HPDE6-E6E7 (cell line): ENCODE results near the gene CPA2.

Experiments used
- DNase-seq: peaks from one replicate; pipeline ENCODE4 v3.0.0; 2011; ENCODE audit warnings: missing footprints; ENCODE audit errors: extremely low spot score

Gene CPA2

DNA sequence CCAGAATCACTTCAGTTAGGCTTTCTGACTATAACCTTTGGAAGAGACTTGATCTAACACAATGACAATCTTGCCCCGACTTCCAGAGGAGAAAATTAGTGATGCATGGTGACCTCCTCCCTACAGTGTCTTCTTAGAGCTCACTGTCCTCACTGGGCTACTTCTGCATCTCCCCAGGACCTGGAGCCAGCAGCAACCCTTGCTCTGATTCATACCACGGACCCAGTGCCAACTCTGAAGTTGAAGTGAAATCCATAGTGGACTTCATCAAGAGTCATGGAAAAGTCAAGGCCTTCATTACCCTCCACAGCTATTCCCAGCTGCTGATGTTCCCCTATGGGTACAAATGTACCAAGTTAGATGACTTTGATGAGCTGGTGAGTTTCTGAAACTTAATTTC is 12.6 kb downstream of the CPA2 start:
- DNase-seq: no peak

DNA sequence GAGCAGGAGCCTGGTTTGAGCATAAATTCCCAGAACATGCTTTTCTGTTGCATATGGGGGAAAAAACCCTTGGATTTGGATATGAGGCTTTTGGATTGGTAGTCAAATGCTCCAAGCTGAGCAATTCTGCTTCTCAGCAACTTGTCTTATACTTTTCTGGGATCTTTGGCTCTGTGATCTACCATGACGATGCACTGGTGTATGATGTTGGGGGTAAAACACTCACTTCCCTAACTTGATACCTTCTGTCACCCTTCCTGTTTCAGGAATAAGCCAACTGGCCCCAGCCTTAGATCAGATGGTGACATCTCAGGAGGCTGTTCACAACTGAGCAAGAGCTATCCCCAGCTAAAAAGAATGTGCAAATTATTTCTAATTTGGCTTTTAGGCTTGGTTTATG is 13.2 kb downstream of the CPA2 start:
- DNase-seq: no peak

DNA sequence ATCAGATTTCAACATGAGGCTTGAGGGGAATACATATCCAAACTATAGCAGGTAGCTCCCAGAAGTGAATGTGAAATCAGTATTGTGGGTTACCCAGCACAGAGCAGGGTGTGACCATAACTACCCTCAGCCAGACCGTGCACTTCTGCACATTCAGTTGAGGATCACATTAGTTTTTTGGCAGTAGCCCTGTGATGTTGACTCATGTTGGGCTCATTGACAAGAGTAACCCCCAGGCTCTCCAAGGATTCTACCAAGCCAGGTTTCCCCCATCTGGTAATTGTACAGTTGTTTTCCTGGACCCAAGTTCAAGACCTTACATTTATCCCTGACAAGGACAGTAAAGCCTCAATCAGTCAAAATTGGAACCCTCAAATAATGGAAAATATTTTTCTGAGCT is 14.6 kb downstream of the CPA2 start:
- DNase-seq: no peak

DNA sequence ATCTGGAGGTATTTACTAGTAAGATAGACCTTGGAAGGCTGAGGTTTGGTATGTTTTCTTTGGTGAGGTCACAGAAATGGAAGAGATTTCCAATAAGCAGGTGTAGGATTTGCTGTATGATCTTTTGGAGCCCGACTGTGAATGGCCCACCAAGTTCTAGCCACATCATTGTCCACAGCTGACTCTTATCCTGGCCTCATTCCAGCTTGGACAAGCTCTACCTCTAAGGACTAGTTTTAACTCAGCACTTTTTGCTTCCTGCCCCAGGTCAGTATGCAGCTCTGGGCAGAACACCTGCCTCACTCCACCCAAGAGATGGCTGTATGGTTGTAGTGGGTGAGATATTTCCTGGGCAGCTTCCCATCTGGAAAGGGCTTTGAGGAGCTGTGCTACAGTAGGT is 20.2 kb downstream of the CPA2 start:
- DNase-seq: no peak

DNA sequence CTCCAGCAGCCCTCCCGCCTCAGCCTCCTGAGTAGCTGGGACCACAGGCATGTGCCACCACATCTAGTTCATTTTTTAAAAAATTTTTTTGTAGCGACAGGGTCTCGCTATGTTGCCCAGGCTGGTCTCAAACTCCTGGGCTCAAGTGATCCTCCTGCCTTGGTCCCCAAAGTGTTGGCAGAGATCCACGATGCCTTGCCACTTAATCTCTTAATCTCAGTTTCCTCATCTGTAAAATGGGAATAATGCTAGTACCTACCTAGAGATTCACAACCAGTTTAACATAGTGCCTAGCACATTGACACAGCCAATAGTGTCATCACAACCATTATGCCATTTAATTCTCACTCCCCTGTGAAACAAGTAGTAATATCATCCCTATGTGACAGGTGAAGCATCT is 21.5 kb downstream of the CPA2 start:
- no peak for DNase-seq

DNA sequence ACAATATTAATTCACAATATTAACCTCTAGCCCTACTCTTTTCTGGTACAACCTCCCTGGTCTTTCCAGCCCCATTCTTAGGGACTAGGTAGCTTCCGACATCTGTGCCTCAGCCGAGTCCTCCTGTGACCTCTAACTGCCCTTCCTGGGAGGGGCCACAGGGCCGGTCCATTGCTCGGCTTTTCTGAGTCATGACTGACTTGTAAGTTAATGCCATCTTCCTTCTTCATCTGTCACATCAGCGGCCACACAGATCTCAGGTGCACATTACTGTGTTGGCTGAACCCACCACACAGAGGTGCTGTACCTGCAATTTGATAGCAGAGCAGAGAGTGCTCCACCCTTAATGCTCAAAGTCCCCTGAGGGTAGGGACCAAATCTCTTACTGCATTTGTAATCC is 22.2 kb downstream of the CPA2 start:
- no peak for DNase-seq

DNA sequence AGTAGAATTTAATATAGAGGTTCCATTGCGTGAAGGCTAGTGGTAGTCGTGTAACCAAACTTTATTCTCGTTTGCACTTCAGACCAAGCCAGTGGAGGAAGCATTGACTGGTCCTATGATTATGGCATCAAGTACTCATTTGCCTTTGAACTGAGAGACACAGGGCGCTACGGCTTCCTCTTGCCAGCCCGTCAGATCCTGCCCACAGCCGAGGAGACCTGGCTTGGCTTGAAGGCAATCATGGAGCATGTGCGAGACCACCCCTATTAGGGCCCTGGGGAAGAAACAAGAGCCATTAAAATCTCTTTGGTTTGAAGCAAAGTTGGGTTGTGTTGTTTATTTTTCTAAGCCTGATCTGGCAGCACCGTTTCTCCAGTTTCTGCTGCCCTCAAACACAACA is 22.8 kb downstream of the CPA2 start:
- DNase-seq: no peak

DNA sequence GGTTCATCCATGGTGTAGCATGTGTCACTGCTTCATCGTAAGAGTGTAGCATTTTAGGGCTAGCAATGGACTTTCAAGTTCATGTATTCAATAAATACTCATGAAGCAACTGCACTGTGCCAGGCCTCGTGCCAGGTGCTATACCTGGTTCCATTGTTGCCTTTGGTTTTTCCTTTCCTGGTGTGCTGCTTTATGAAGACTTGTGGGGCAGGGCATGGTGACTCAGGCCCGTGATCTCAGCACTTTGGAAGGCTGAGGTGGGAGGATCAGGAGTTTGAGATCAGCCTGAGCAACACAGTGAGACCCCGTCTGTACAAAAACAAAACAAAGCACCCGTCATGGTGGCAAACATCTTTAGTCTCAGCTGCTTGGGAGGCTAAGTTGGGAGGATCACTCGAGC is 24.1 kb downstream of the CPA2 start:
- peak; percentile 37 for DNase-seq

DNA sequence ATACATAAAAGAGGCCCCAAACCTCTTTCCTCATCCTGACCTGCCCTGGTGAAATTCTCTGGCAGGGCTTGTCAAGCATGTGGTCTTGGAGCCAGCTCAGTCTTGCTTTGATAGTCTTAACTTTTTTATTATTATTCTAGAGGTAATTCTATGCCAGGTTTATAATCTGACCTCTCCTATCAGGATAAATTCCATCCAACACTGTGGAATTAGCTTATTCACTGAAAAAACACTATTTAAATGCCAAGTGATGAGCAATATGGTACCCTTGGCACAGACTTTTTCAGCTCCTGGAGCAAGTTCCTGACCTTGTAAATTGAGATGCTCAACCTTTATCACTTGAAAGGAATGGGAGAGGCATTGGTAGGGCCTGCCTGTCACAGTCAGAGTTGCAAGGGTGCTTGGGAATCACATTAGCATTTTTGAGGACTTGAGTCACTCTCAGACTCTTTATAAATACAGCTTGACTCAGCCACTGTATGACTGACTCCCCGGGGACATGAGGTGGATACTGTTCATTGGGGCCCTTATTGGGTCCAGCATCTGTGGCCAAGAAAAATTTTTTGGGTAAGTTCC is 26.1 kb downstream of the CPA2 start, which contains the start of gene CPA4:
Gene CPA4, plus strand, starts transcription at position 480 of the 576 bp plus-strand sequence. Its CDS starts 20 bp downstream, at position 500.
- peak; percentile 88 for DNase-seq

DNA sequence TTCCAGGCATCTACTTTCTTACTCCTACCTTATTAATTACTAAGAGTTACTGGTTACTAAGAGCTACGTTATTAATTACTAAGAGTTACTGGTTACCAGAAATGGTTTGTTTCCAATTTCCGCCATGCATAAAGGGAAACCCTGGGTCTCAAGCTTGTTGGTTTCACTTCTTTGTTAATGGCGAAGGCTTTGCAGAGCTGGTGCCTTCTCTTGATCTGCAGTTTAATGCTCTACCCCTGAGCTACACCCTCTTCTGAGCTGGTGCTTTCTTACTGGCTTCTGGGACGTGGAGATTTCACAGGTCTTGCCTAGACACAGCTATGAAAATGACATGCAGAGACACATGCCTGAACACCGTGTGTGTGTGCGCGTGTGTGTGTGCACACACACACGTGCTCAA is 26.9 kb downstream of the CPA2 start:
- no peak for DNase-seq

DNA sequence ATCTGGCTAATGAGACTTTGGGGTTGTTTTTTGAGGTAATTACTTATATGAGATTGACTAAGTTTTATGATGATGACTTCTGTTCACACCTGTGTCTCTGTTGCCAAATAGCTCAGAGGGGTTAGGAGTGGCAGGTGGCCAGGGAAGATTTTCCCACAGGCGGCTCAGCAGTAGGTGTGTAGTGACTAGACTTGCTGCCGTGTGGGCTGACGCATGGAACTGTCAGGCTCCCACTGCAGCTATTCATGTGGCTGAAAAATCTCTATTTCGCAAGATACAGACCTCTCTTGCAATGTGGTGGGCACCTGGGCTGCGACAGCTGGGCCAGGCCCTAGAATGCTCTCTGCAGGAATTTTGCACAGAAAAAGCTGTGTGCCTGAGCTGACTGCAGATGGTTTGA is 27.7 kb downstream of the CPA2 start:
- no peak for DNase-seq

DNA sequence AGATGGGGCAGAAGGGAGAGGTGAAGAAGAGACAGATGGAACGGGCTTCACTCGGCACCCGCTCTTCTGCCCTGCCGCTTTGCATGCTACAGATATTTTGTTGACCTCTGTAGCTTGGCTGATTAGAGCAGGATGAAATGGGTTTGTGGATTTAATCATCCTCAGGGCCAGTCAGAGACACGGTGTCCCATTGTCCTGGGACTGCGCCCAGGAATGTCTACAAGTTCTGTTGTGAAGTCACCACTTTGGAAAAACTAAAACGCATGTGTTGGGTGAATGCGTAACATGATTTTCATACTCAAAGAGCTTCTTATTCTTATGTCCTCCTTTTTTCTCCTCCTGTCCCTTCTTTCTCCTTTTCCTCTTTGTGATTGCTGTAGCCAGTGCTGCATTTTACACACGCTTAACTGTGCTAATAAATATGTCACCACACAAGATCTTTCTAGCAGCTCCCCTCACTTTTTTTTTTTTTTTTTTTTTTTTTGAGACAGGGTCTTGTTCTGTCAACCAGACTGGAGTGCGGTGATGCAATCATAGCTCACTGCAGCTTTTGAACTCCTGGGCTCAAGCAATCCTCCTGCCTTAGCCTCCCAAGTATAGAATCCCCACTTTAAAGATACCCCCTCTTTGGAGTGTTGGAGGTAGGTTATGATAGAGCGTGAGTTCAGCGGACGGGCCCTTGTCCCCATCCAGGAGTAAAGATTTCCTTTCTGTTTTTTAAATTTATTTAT is 29.7 kb downstream of the CPA2 start:
- no peak for DNase-seq

DNA sequence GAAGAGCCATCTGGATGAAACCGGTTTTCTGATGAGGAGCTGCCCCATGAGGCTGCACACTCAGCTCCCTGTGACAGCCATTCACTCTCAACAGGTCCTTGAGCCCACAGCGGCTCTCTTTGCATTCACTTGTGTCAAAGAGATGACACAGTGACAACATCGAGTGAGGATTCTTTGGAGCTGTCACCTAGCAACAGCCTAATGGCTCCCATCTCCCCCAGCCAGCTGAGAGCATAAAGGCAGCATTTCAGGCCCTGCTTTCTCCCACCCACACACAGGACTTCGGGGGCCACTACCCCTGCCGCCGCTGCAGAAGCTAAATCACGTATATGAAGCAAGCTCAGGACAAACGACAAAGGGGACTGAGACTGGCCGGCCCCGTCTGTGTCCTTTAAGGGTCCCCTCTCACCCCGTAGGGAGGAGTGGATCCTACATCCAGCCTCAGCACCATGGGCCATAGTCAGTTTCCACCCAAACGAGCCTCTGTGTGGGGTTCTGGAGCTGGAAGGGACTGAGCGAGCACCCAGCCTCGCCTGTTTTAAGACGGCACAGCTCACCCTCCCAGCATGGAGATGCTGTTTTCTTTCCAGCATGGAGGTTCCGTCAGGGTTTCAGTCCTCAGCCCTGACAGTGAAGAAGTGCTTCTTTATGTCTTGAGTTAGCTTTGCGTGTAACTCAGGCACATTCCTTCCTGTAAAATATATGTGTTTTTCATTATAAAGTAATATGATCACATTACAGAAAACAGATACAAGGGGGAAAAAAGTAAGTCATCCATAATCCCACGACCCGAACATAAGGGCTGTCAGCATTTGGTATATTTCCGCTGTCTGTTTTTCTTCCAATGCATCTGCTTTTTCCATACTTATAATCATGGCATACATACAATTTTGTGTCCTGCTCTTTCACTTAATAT is 31.2 kb downstream of the CPA2 start:
- DNase-seq: no peak

DNA sequence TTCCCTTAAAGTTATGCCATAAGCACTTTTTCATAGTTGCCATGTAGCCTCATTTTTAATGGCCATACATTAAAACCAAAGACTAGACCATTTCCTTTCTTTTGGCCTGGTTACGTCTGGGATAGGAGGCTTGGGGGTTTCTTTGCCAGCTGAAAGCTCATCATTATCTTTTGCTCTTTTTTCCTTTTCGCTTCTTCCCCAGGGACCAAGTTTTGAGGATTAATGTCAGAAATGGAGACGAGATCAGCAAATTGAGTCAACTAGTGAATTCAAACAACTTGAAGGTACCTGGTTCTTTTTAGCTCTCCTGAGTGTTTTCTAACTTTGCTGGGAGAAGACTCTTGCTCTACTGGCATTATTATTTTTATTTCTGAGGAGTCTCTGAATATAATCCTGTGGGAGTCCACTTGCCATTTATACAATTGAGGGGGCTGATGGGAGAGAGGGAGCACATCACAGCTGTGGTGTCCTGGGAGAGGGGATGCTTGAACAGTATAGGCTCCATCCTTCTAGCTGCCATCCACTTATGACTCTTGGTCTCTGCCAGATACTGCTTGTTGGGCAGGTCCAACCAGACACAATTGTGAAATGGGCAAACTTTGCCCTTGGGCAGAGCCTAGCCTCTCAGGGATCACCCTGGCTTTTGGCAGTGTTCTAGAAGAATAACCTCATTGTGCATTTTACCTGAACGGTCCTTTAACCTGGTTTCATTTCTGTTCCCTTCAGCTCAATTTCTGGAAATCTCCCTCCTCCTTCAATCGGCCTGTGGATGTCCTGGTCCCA is 32.1 kb downstream of the CPA2 start:
- no peak for DNase-seq

DNA sequence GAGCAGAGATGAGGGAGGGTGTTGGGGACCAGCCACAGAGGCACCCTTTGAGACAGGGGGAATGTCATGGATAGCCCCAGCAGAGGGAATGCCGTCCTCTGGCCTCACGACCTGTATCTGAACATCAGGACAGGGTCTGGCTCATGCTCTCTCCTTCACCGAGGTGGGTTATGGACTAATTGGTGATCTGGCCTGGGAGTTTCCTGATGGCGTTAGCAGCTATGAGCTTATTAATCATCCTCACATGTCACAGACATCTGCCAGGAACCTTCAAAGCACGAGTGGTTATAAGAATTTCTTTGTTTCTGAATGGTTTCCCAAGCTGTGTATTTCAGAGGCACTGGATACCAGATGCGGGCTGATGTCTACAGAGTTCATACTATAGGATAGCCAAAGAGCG is 33.2 kb downstream of the CPA2 start:
- DNase-seq: no peak

DNA sequence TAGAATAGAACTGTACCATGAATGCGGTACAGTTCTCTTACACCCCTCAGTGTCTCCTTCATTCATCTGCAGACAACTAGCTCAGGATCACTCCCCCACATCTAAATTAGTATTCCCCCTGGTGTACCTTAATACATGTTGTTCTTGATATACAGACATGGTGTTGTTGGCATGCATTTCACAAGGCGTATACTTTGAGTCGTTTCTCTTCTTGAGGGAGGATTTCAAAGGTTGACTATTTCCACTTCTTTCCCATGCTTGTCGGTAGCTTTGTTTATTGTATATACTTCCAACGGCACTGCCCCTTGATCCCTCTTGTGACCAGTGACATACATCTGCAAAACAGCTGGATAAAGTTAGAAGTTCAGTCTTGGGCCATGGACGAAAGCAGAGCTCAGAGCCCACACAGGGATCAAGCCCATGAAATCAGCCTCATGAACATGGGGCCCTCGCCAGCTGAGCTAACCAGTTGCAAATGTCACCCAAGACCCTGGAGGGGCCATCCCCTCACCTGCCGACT is 34.9 kb downstream of the CPA2 start:
- no peak for DNase-seq

DNA sequence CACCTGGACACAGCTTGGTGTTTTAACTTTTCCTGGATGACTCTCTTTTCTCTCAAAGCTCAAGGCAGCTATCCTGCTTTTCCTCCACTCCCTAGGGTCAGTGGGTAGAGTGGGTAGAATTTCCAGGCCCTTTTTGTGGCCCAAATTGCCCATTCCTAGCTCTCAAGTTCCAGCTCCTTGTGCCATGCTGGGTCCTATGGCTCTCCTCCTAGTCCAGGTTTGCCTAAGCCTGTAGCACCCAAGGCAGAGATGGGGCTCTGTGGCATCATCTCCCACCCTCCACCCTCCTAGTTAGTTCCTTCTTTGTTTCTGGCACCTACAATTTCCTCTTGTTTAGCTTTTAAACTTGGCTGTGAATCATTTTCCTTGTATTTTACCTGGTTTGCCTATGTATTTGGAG is 36.0 kb downstream of the CPA2 start:
- DNase-seq: no peak

DNA sequence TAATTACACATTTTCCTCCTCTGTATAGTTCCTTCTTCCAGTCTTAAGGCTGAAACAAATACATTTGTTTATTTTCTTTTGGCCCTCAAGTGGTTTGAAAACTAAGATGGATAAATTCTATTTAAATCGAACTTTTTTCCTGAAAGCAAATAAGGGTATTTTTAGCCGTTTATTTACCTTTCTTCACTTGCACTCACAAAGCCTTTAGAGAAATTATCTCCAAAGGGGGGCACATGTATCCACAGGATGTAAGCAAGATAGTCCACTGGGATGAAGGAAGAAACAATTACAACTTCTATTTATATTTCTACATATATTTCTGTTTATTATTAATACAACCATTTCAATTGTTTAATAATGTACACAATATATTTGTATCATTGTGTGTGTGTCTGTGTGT is 36.5 kb downstream of the CPA2 start:
- DNase-seq: no peak

DNA sequence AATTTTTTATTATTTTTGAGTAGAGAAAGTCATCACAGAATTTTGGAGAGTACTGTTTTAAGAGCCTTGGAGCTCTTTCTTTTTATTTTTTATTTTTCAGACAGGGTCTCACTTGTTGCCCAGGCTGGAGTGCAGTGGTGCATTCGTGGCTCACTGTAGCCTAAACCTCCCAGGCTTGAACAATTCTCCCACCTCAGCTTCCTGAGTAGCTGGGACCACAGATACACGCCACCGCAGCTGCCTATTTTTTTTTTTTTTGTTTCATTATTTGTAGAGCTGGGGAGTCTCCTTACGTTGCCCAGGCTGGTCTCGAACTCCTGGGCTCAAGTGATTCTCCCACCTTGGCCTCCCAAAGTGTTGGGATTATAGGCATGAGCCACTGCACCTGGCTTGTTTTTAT is 36.9 kb downstream of the CPA2 start:
- DNase-seq: no peak

DNA sequence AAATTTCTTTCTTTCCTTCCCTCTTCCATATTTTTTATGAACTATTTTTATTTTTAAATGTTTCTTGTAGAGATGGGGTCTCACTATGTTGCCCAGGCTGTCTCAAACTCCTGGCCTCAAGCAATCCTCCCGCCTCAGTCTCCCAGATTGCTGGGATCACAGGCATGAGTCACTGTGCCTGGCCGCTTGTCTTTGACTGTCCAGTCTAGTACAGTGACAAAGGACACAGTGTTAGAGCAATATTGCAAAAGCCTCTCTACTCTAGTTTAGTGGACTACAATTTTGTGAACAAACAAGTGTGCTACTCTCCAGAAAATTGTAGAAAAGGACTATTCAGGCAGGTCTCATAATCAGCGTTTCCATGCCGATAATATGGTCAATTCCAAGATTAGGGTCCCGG is 37.3 kb downstream of the CPA2 start:
- no peak for DNase-seq

DNA sequence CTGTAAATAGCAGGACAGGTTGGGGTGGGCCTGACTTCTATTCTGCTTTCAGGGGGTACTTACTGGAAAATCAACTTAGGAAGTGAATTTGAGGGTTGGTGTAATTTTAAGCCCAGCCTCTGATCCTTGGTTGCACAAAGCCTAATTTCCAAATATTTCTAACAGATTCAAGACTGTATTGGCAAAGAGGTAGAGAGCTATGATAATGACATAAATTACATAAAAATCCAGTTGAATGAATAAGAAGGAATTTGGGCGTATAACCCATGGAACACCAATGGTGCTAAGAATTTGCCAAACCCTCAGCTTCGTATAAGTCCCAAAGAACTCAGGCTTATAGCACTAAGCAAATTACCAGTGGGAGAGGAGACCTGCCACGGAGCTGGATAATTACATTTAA is 38.2 kb downstream of the CPA2 start:
- no peak for DNase-seq
